Effector CD4-positive, alpha-beta T cell (primary cell): ENCODE data around the gene TTC34.

ENCODE experiments used
- DNase-seq: peaks from one replicate; pipeline ENCODE4 v3.0.0-alpha.2; 2020

Gene TTC34

DNA sequence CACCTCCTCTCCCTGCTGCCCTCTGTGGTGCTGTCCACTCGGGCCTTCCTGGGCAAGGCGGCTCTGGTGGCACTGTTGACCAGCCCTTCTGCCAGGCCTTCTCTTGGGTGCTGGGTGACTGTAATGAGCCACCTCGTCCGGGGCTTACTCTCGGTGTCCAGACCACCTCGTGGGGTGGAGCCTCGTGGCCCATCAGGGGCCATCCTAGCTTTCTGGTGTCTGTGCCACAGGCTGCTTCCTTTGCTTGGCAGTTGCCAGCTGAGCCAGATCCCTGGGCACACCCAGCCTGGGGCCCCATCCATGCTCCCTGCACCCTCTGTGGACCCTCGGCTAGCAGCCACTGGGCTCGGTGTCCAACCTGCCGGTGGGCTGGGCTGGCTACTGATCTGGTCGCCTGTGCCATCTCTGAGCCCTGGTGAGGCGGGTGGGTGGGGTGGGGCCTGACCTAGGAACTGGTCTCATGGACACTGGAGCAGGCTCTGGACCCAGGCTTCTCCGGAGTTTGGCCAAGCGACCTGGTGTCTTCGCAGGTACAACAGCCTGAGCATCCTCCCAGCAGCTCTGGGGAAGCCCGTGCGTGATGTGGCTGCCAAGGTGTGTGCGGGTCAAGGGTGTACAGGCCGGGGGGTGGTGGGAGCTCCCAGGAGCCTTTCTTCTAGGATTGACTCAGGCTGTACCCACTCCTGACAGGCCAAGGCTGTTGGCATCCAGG, 213.5 kb downstream of the TTC34 start:
- no peak for DNase-seq

DNA sequence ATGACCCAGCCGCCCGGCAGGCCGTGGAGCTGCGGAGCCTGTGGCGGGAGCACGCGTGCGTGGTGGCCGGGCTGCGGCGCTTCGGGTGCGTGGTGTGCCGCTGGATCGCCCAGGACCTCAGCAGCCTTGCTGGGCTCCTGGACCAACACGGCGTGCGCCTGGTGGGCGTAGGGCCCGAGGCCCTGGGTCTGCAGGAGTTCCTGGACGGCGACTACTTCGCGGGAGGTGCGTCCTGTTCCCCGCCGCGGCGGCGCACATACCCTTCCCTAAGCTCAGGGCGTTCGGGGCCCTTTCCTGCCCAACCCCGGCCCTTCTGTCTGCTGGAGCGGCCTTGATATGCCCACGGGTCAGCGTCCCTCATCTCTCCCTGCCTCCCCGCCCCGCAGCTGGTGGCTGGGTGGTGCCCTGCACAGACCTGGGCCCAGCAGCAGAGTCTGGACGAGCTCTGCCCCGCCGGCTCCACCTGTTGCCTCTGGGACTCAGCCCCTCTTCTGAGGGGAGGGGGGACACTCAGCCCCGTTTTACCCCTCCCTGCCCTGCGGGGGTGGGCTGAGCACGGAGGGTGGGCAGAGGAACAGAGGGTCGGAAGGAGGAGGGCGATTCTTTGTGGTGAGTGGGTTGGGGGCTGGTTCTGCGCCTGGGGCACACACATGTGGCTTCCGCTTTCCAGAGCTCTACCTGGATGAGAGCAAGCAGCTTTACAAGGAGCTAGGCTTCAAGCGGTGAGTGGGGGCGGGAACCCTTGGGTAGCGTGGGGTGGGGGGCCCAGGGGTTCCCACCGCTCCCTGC, 214.2 kb downstream of the TTC34 start:
- no peak for DNase-seq

DNA sequence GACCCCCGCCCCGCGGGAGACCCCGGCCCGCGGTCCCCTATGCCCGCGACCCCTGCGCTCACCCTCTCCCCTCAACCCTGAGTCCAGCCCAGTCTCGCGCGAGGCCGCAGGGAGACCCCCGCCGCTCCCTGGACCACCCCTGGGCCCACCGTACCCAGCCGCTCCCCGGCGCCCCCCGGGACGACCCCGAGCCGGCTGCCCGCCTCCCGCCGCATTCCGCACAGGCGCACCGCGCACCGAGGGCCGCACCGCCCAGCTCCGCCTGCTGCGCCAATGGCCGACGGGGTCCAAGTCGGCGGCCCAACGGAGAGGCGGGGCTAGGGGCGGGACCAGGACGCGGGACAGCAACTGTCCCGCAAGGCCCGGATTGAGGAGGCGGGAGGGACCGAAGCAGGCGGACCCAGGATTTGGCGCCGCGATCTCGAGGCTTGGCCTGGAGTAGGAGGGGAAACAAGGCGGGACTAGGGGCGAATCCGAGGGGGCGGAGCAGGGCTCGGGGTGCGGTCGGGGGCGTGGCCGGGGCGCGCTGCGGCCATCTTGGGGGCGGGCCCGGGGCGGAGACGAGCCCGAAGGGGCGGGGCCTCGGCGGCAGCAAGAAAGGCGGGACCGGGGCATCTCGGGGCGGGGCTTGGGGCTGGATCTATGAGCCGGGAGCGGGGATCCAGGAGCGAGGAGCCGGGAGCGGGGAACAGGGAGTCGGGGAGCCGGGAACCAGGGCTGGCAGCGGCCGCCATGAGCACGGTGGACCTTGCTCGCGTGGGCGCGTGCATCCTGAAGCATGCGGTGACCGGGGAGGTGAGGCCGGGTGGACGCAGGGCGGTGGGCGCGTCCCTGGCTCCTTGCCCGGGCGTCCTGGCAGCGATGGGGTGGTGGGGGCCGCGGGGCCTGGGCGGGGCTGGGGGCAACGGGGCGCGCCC, 215.1 kb downstream of the TTC34 start, which contains the start of gene PRXL2B:
TSS of gene PRXL2B (plus strand) at position 624 of the 917 bp plus-strand sequence. CDS start at position 733, 109 bp downstream.
- DNase-seq = peak; percentile 96
